AG09309 (cell line): ENCODE data around the gene WDR70.
"Not testable (repeated sequence)": the region's sequence is repeated elsewhere in the genome, so short reads cannot be mapped to it uniquely, and the experiment has no call there.

Experiments used
- DNase-seq: peaks from one replicate; pipeline ENCODE4 v3.0.0-alpha.2; 2010; ENCODE audit warnings: low read depth
- H3K4me3 ChIP-seq: 2 replicates; pipeline ENCODE4 v1.5.1; 2011; ENCODE audit warnings: mild to moderate bottlenecking, low read depth, low read length, moderate library complexity; ENCODE audit not compliant: control insufficient read depth
- CTCF ChIP-seq: IDR thresholded peaks from 2 replicates; pipeline ENCODE4 v1.5.1; 2011; ENCODE audit warnings: mild to moderate bottlenecking, low read depth, low read length, inconsistent platforms; ENCODE audit not compliant: insufficient read depth, control insufficient read depth; ENCODE audit errors: missing control alignments

Gene WDR70

GRCh38 chr5:37391591-37391990 lies 12.5 kb downstream of the WDR70 start:
- DNase-seq = no peak
- no peak for TF ChIP-seq CTCF
- H3K4me3 ChIP-seq = no peak overlapping the region

GRCh38 chr5:37396352-37396751 lies 17.2 kb downstream of the WDR70 start:
- DNase-seq = no peak
- no peak overlapping the region for H3K4me3 ChIP-seq
- TF ChIP-seq CTCF = no peak

GRCh38 chr5:37400501-37400900 lies 21.4 kb downstream of the WDR70 start:
- DNase-seq = no peak
- TF ChIP-seq CTCF = no peak
- no peak overlapping the region for H3K4me3 ChIP-seq

- TF ChIP-seq CTCF = no peak
- DNase-seq = no peak
- H3K4me3 ChIP-seq = no peak overlapping the region
Observed at GRCh38 chr5:37412515-37412914, 33.4 kb downstream of the WDR70 start.

- DNase-seq, H3K4me3 ChIP-seq: not testable (repeated sequence)
Observed at GRCh38 chr5:37415456-37415855, 36.3 kb downstream of the WDR70 start.

GRCh38 chr5:37417347-37417746 lies 38.2 kb downstream of the WDR70 start:
- no peak for TF ChIP-seq CTCF
- no peak overlapping the region for H3K4me3 ChIP-seq
- DNase-seq = no peak

- TF ChIP-seq CTCF = no peak
- no peak overlapping the region for H3K4me3 ChIP-seq
- no peak for DNase-seq
Observed at GRCh38 chr5:37424441-37424840, 45.3 kb downstream of the WDR70 start.
